ENCODE measurements around the gene OBSL1. TPM values are rescaled to one million over a fixed set of nuclear protein-coding genes. Genes with fewer than 3 reads are reported as not detected.

OBSL1 gene
- polyA plus RNA-seq, 3 donors = 0.09 TPM; not detected in 2

GRCh38 chr2:219538504-219538951 lies 32.8 kb downstream of the OBSL1 start:
- peaks cover 13 to 17% of the 10 kb centered on the region in 2 donors for H3K4me1 ChIP-seq (ENCODE audit: control insufficient read depth in 1 of 2, insufficient read depth in 2 of 2, low read length in 2 of 2)
- DNase-seq = no peak
- H3K79me2 ChIP-seq (ENCODE audit: insufficient read depth, low read length) = no peaks in the 10 kb centered on the region
- WGBS (ENCODE audit: insufficient coverage) = no CpG with 5 or more reads among the region's 6 CpGs
- intact Hi-C loops (cut with micrococcal nuclease) = no loop called here
- TF ChIP-seq CTCF (IDR thresholded peaks at IDR 0.05) = no peak
- Mint-ChIP-seq H3K27ac (no peak overlapping the region), H3K27me3 (ENCODE audit: low read depth in 3 of 3) (peaks cover 19 to 36% (median 20%) of the 10 kb centered on the region in 3 donors), H3K36me3 (no peaks in the 10 kb centered on the region), H3K4me1 (peaks cover 5% of the 10 kb centered on the region), H3K9me3 (peaks cover 0 to 9% (median 2%) of the 10 kb centered on the region in 7 donors), H3K4me3 (no peak overlapping the region)
- H4K20me1 ChIP-seq (ENCODE audit: insufficient read depth, low read length) = no peaks in the 10 kb centered on the region
- H3K9me3 ChIP-seq (replicated peaks in 1 of 2; ENCODE audit: control insufficient read depth in 1 of 2, insufficient read depth in 1 of 2, low read length in 2 of 2) = no peaks in the 10 kb centered on the region
- no peak overlapping the region for H3K4me3 ChIP-seq (replicated peaks in 1 of 3; ENCODE audit: low read depth in 2 of 3, low read length in 3 of 3)
- H2AFZ ChIP-seq (ENCODE audit: insufficient read depth, low read depth, low read length, poor library complexity, severe bottlenecking) = no peak overlapping the region
- no peak overlapping the region for H3K27ac ChIP-seq (ENCODE audit: low read depth in 1 of 2, low read length in 2 of 2)
- H3K36me3 ChIP-seq (replicated peaks in 1 of 2; ENCODE audit: control insufficient read depth in 1 of 2, insufficient read depth in 2 of 2, low read length in 2 of 2) = no peaks in the 10 kb centered on the region
- H3K9ac ChIP-seq (ENCODE audit: insufficient read depth, low read length, poor library complexity, severe bottlenecking) = no peak overlapping the region
- H3K27me3 ChIP-seq (ENCODE audit: control insufficient read depth in 2 of 2, insufficient read depth in 2 of 2, low read length in 2 of 2) = peaks cover 12 to 25% of the 10 kb centered on the region in 2 donors
- H3K4me2 ChIP-seq (replicated peaks; ENCODE audit: extremely low read depth, low read length, poor library complexity, severe bottlenecking) = no peak overlapping the region

GRCh38 chr2:219537657-219538488 lies 33.5 kb downstream of the OBSL1 start:
- no peak overlapping the region for H3K4me3 ChIP-seq (replicated peaks in 1 of 3; ENCODE audit: low read depth in 2 of 3, low read length in 3 of 3)
- H3K9me3 ChIP-seq (replicated peaks in 1 of 2; ENCODE audit: control insufficient read depth in 1 of 2, insufficient read depth in 1 of 2, low read length in 2 of 2) = no peaks in the 10 kb centered on the region
- Mint-ChIP-seq H3K27me3 (ENCODE audit: low read depth in 3 of 3) (peaks cover 20 to 30% (median 22%) of the 10 kb centered on the region in 3 donors), H3K4me3 (no peak overlapping the region), H3K27ac (no peak overlapping the region), H3K36me3 (no peaks in the 10 kb centered on the region), H3K9me3 (peaks cover 0 to 9% (median 2%) of the 10 kb centered on the region in 7 donors), H3K4me1 (peaks cover 4% of the 10 kb centered on the region)
- peaks cover 11% of the 10 kb centered on the region in 2 donors for H3K4me1 ChIP-seq (ENCODE audit: control insufficient read depth in 1 of 2, insufficient read depth in 2 of 2, low read length in 2 of 2)
- intact Hi-C loops (cut with micrococcal nuclease) = no loop called here
- 82% methylated on average over 8 of the region's 15 CpGs for WGBS (ENCODE audit: insufficient coverage)
- no peak overlapping the region for H3K9ac ChIP-seq (ENCODE audit: insufficient read depth, low read length, poor library complexity, severe bottlenecking)
- H3K4me2 ChIP-seq (replicated peaks; ENCODE audit: extremely low read depth, low read length, poor library complexity, severe bottlenecking) = no peak overlapping the region
- H3K27me3 ChIP-seq (ENCODE audit: control insufficient read depth in 2 of 2, insufficient read depth in 2 of 2, low read length in 2 of 2) = peaks cover 10 to 22% of the 10 kb centered on the region in 2 donors
- no peak overlapping the region for H3K27ac ChIP-seq (ENCODE audit: low read depth in 1 of 2, low read length in 2 of 2)
- DNase-seq = no peak
- no peaks in the 10 kb centered on the region for H3K79me2 ChIP-seq (ENCODE audit: insufficient read depth, low read length)
- no peak for TF ChIP-seq CTCF (IDR thresholded peaks at IDR 0.05)
- no peak overlapping the region for H2AFZ ChIP-seq (ENCODE audit: insufficient read depth, low read depth, low read length, poor library complexity, severe bottlenecking)
- H4K20me1 ChIP-seq (ENCODE audit: insufficient read depth, low read length) = no peaks in the 10 kb centered on the region
- H3K36me3 ChIP-seq (replicated peaks in 1 of 2; ENCODE audit: control insufficient read depth in 1 of 2, insufficient read depth in 2 of 2, low read length in 2 of 2) = no peaks in the 10 kb centered on the region

Measured in CD14-positive monocyte (primary cell).